Peyer's patch (tissue), 4 donors: ENCODE measurements around the gene PKD1. TPM values are rescaled to one million over a fixed set of nuclear protein-coding genes. Genes with fewer than 3 reads are reported as not detected.

Source experiments
- DNase-seq, 3 donors: peaks; one replicate each; pipeline ENCODE4 v3.0.0-alpha.2; 2017 to 2019
- H3K27ac ChIP-seq, 4 donors: fragments of 200-600 bp; sonication (generic); one replicate each; pipeline ENCODE4 v1.5.1; 2016 to 2019
- H3K27me3 ChIP-seq, 2 donors: fragments of 200-600 bp; sonication (generic); one replicate each; pipeline ENCODE4 v1.5.1; 2019
- H3K36me3 ChIP-seq, 3 donors: fragments of 200-600 bp; sonication (generic); one replicate each; pipeline ENCODE4 v1.5.1; 2016 to 2019
- H3K4me1 ChIP-seq, 4 donors: fragments of 200-600 bp; sonication (generic); one replicate each; pipeline ENCODE4 v1.5.1; 2016 to 2019
- H3K4me3 ChIP-seq, 4 donors: fragments of 200-600 bp; sonication (generic); 1 replicate in 3 of 4; 2 replicates in 1 of 4; pipeline ENCODE4 v1.5.1; 2016 to 2019; ENCODE audit warnings: mild to moderate bottlenecking in 1 of 4
- H3K9me3 ChIP-seq, 4 donors: fragments of 200-600 bp; sonication (generic); one replicate each; pipeline ENCODE4 v1.5.1; 2016 to 2019; ENCODE audit warnings: mild to moderate bottlenecking in 1 of 4
- POLR2A ChIP-seq, 2 donors: fragments of 450-650 bp; IDR thresholded peaks; one replicate each; pipeline ENCODE4 v1.5.1; 2017; ENCODE audit warnings: antibody characterized with exemption in 2 of 2, mild to moderate bottlenecking in 2 of 2, moderate library complexity in 2 of 2
- total RNA-seq, 4 donors: library from RNA; depleted of rRNA; stranded (reverse); fragments of >200 nt; gene quantifications; one replicate each; pipeline ENCODE4 v1.1.0, GENCODE V29; 2016
- TF ChIP-seq, protein P1 (sequence below), 6 experiments: fragments of 450-650 bp in 4 of 6; fragments of 200-600 bp in 2 of 6; sonication (generic) in 1 of 6; IDR thresholded peaks; one replicate each; pipeline ENCODE4 v1.5.1; 2017 to 2019; ENCODE audit warnings: antibody characterized with exemption in 6 of 6, mild to moderate bottlenecking in 3 of 6, moderate library complexity in 1 of 6

PKD1 gene
- total RNA-seq, 4 donors from 2014 or later: 64.6 to 305 (median 188) TPM

DNA sequence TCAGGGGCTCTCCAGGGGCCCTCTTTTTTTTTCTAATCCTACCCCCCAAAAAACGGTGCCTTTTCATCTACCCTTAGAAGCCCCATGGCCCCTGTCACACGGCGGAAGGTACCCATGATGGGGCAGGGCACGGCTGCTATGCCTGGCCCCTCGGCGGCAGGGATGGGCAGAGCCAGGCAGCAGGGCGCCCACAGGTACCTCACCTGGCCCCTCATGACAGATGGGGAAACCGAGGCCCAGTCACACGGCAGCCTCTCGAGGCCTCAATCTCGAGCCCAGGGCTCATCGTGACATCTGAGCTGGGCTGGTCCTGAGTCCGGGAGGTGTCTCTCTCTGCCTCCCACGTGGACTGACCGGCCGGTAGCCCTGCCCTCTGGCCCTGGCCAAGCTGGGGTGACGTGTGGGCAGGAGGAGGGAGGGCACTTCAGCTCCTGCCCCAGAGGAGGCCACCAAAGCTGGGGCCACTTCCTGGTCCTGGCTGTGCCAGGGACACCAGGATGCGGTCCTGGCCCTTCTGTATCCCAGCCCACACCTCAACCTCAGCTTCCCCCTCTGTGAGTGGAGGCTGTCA, 31.5 kb upstream of the PKD1 start:
- H3K9me3 ChIP-seq: no peaks in the 10 kb centered on the region
- H3K36me3 ChIP-seq: peaks cover 0 to 44% (median 0%) of the 10 kb centered on the region in 3 donors
- DNase-seq: no peak
- no peak overlapping the region for H3K27ac ChIP-seq
- no peak overlapping the region for H3K4me3 ChIP-seq
- TF ChIP-seq POLR2A (IDR thresholded peaks at IDR 0.05): no peak
- TF ChIP-seq, protein P1, sequence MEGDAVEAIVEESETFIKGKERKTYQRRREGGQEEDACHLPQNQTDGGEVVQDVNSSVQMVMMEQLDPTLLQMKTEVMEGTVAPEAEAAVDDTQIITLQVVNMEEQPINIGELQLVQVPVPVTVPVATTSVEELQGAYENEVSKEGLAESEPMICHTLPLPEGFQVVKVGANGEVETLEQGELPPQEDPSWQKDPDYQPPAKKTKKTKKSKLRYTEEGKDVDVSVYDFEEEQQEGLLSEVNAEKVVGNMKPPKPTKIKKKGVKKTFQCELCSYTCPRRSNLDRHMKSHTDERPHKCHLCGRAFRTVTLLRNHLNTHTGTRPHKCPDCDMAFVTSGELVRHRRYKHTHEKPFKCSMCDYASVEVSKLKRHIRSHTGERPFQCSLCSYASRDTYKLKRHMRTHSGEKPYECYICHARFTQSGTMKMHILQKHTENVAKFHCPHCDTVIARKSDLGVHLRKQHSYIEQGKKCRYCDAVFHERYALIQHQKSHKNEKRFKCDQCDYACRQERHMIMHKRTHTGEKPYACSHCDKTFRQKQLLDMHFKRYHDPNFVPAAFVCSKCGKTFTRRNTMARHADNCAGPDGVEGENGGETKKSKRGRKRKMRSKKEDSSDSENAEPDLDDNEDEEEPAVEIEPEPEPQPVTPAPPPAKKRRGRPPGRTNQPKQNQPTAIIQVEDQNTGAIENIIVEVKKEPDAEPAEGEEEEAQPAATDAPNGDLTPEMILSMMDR (IDR thresholded peaks at IDR 0.05): no peak
- H3K27me3 ChIP-seq: no peaks in the 10 kb centered on the region
- H3K4me1 ChIP-seq: peaks cover 0 to 56% (median 9%) of the 10 kb centered on the region in 4 donors

DNA sequence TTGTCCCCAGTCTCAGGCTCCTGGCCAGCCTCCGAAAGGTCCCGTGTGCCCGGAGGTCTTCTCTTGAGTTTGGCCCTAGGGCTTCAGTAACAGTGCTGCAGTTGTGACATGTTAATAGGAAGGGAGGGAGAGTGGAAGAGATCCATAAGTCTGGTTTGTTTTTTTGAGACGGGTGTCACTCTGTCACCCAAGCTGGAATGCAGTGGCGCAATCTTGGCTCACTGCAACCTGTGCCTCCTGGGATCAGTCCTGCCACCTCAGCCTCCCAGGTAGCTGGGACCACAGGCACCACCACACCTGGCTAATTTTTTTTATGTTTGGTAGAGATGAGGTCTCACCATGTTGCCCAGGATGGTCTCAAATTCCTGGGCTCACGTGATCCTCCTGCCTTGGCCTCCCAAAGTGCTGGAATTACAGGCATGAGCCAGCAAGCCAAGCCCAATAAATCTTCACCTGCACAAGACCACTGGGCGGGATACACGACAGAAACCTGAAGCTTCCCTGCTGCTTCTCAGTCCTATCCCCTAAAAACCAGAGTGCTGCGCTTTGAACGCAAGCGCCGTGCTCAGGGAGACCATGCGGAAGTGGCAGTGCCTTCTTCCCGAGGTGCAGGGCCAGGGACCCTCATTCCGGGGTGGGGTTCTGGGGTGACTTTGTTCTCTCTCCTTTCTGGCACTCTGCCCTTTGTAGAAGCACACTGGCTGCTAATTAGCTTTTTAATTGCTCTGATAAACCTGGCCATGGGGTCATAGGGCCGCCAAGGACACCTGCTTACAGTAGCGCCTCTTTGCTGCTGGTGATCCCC, 30.8 kb upstream of the PKD1 start:
- TF ChIP-seq, protein P1 (IDR thresholded peaks at IDR 0.05): no peak
- TF ChIP-seq POLR2A (IDR thresholded peaks at IDR 0.05): no peak
- no peaks in the 10 kb centered on the region for H3K27me3 ChIP-seq
- no peak overlapping the region for H3K4me3 ChIP-seq
- peak in 1 of 3 donors; percentile 73 for DNase-seq
- no peaks in the 10 kb centered on the region for H3K9me3 ChIP-seq
- peak overlapping the region in 2 of 4 donors; percentile 38 to 43 for H3K27ac ChIP-seq
- H3K4me1 ChIP-seq: peaks cover 0 to 56% (median 10%) of the 10 kb centered on the region in 4 donors
- peaks cover 0 to 37% (median 0%) of the 10 kb centered on the region in 3 donors for H3K36me3 ChIP-seq

DNA sequence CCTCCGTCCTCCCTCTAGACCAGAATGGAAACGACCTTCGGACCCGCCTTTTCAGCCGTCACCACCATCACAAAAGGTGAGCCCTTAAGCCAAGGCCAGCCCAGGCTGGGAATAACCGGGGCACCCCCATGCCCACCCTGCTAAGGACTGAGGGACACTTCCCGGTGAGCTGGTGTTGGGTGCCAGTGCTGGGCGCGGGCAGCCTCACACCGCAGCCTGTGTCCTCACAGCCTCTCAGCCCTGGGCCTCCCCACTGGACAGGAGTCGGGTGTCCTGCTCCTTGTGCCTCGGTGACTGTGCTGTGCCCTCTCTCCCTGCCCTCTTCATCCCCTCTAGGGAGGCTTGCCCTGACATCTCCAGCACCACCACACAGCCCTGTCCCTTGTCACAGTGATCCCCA, 30.2 kb upstream of the PKD1 start:
- no peak overlapping the region for H3K4me3 ChIP-seq
- H3K9me3 ChIP-seq: no peaks in the 10 kb centered on the region
- peaks cover 0 to 56% (median 11%) of the 10 kb centered on the region in 4 donors for H3K4me1 ChIP-seq
- H3K27me3 ChIP-seq: no peaks in the 10 kb centered on the region
- peak overlapping the region in 1 of 4 donors; percentile 38 for H3K27ac ChIP-seq
- peaks cover 0 to 31% (median 0%) of the 10 kb centered on the region in 3 donors for H3K36me3 ChIP-seq
- no peak for DNase-seq
- TF ChIP-seq, protein P1 (IDR thresholded peaks at IDR 0.05): no peak
- no peak for TF ChIP-seq POLR2A (IDR thresholded peaks at IDR 0.05)

DNA sequence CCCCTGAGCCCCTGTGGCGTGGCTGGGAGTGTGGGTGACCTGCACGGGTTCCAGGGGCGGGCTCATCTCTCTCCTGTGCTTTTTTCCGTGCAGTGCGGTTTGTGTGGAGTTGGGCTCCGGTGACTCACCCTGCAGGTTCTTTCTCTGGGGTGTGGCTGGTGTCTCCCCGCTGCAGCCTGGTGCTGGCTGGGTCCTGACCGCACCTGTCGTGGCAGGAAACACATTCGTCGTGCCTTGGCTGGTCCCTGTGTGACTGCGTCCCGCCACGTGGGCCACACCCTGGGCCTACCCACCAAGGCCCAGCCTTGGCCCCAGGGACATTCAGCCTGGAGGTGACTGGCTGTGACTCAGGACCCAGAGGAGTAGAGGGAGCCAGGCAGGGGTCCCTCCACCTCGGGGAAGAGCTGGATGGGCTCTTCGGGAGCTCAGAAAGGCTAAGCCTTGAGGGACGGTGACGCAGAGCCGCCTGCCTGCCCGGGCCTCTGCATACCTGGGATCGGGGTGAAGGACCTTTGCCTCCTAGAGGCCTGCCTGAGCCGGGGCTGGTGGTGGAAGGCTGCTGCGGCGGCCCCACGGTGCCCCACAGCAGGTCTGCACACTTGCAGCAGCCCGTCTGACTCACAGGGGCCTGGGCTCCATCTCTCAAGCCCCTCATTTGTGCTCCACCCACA, 27.6 kb upstream of the PKD1 start:
- no peaks in the 10 kb centered on the region for H3K9me3 ChIP-seq
- H3K27ac ChIP-seq: peak overlapping the region in 3 of 4 donors; percentile 75 to 94 (median 90)
- no peak for TF ChIP-seq POLR2A (IDR thresholded peaks at IDR 0.05)
- TF ChIP-seq, protein P1 (IDR thresholded peaks at IDR 0.05): peak in 1 of 6 experiments; percentile 14
- peak in 2 of 3 donors; percentile 89 for DNase-seq
- H3K4me1 ChIP-seq: peaks cover 0 to 79% (median 14%) of the 10 kb centered on the region in 4 donors
- H3K36me3 ChIP-seq: peaks cover 0 to 16% (median 0%) of the 10 kb centered on the region in 3 donors
- H3K4me3 ChIP-seq: no peak overlapping the region
- H3K27me3 ChIP-seq: no peaks in the 10 kb centered on the region

DNA sequence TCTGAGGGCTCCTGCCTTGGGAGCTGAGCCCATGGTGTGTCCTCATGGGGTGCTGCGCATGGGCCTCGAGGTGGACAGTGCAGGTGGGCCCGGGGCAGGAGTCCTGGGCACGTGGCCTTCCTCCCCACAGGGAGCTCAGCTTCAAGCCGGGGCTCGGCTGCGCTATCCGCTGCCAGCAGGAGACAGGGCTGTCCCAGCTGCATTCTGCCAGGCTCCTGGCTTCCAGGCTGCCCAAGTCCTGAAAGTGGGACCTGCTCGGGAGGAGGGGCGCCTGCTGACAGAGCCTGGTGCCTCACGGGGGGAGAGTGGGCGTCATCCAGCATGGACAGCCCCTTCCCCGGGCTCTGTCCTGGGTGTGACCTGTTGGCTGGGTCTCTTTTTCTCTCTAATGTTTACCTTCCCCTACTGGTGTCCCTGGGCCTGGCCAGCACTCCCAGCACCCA, 27.0 kb upstream of the PKD1 start:
- no peaks in the 10 kb centered on the region for H3K9me3 ChIP-seq
- H3K27ac ChIP-seq: peak overlapping the region; percentile 64 to 94 (median 82)
- no peaks in the 10 kb centered on the region for H3K27me3 ChIP-seq
- peaks cover 0 to 85% (median 16%) of the 10 kb centered on the region in 4 donors for H3K4me1 ChIP-seq
- DNase-seq: no peak
- TF ChIP-seq, protein P1 (IDR thresholded peaks at IDR 0.05): no peak
- TF ChIP-seq POLR2A (IDR thresholded peaks at IDR 0.05): no peak
- no peak overlapping the region for H3K4me3 ChIP-seq
- peaks cover 0 to 10% (median 0%) of the 10 kb centered on the region in 3 donors for H3K36me3 ChIP-seq
